ENCODE data around the gene PPHLN1.
A peak's percentile ranks its signal among the peaks of the same experiment; 100 is the strongest.
"Not testable (repeated sequence)": the region's sequence is repeated elsewhere in the genome, so short reads cannot be mapped to it uniquely, and the experiment has no call there.

Gene PPHLN1

DNA sequence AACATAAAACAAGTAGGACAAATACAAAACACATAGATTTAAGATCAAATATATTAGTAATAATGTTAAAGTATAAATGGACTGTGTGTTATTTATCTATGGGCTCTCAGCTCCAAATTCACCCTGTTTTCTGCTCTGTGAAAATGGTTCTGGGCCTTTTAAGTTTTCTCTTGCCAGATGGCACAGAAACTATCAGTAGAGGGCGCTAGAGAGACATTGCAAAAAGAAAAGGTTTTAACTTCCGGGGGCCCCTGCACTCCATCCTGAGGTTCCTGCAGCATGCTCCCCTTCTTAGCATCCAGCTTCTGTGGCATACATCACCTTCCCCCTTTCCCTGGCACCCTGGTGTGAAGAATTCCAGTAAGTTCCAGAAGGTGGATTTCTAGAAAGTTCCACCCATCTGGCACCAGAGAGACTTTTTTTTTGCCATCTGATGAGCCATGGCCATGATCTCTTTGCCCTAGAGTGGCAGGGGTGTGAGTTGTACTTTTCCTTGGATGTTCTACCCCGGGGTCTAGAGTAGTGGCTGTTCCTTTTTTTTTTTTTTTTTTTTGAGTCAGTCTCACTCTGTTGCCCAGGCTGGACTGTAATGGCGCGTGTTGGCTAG, 29.4 kb upstream of the PPHLN1 start:
- DNase-seq (ENCODE audit: low spot score in 2 of 2): peak in 1 of 2 experiments; percentile 22
- in situ Hi-C loops (cut with MboI; ENCODE audit: low sequenced_read_pairs): no loop called here
- H3K4me3 ChIP-seq: no peak overlapping the region
- no peaks in the 10 kb centered on the region for H3K4me1 ChIP-seq
- H3K36me3 ChIP-seq (replicated peaks): no peaks in the 10 kb centered on the region
- H3K9me3 ChIP-seq: no peaks in the 10 kb centered on the region
- H3K27me3 ChIP-seq (ENCODE audit: low read depth): no peaks in the 10 kb centered on the region

DNA sequence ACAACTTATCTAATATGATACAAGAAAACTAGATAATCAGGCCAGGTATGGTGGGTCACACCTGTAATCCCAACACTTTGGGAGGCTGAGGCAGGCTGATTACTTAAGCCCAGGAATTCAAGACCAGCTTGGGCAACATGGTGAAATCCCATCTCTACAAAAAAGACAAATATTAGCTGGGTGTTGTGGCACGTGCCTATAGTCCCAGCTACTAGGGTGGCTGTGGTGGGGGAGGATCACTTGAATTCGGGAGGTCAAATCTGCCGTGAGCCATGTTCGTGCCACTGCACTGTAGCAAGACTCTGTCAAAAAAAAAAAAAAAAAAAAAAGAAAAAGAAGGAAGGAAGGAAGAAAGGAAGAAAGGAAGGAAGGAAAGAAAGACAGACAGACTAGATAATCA, 27.1 kb upstream of the PPHLN1 start:
- H3K4me3 ChIP-seq: no peak overlapping the region
- H3K36me3 ChIP-seq (replicated peaks): no peaks in the 10 kb centered on the region
- in situ Hi-C loops (cut with MboI; ENCODE audit: low sequenced_read_pairs): no loop called here
- no peaks in the 10 kb centered on the region for H3K27me3 ChIP-seq (ENCODE audit: low read depth)
- no peaks in the 10 kb centered on the region for H3K9me3 ChIP-seq
- H3K4me1 ChIP-seq: no peaks in the 10 kb centered on the region
- no peak for DNase-seq (ENCODE audit: low spot score in 2 of 2)

DNA sequence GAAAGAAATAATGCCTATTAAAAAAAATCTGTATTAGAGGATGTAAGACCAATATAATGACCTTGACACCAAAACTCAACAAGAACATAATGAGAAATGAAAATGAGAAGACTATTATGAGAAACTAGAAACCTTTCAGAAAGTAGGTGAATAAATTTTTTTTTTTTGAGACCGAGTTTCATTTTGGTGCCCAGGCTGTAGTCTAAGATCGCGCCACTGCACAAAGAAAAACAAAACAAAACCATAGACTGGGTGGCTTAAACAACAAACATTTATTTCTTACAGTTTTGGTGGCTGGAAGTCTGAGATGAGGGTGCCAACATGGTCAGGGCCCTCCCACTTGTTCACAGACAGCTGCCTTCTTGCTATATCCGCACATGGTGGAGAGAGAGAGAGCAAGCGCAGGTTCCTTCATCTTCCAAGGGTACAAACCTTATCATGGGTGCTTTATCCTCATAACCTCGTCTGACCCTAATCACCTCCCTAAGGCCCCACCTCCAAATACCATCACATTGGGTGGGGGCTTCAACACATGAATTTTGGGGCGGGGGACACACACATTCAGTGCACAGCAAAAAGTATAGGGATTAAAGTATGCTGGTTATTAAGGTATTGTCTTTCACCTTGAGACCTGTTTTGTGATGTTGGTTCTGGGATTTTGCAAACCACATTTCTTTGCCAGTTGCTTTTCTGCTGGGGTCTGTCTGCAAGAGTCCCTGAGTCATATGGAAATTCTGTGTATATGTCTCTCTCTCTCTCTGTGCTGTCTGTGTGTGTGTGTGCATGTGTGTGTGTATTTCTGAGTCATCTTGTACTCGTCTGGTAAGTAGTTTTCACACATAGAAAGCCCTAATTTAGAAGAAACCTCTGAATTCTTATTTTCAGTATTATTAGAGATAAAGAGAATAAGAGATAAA, 26.3 kb upstream of the PPHLN1 start:
- in situ Hi-C loops (cut with MboI; ENCODE audit: low sequenced_read_pairs): no loop called here
- no peaks in the 10 kb centered on the region for H3K4me1 ChIP-seq
- H3K36me3 ChIP-seq (replicated peaks): no peaks in the 10 kb centered on the region
- H3K4me3 ChIP-seq: no peak overlapping the region
- H3K9me3 ChIP-seq: no peaks in the 10 kb centered on the region
- H3K27me3 ChIP-seq (ENCODE audit: low read depth): no peaks in the 10 kb centered on the region
- DNase-seq (ENCODE audit: low spot score in 2 of 2): no peak

DNA sequence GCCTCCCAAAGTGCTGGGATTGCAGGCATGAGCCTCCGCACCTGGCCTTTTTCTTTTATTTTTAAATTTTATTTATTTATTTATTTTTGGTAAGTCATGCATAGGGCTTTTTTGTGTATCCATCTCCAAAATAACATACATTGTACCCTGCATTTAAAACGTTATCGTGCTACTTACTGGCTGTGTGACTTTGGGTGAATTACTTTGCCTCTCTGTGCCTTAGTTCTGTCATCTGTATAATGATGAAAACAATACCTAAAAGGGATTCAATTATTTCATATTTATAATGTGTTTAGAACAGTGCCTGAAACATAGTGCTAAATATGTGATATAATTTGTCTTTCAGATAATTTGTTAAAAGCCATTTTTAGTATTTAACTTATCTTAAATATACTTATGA, 19.7 kb upstream of the PPHLN1 start:
- in situ Hi-C loops (cut with MboI; ENCODE audit: low sequenced_read_pairs): no loop called here
- Histone ChIP-seq H3K27me3 (ENCODE audit: low read depth) (no peaks in the 10 kb centered on the region), H3K4me1 (no peaks in the 10 kb centered on the region), H3K4me3 (no peak overlapping the region), H3K36me3 (replicated peaks) (no peaks in the 10 kb centered on the region), H3K9me3 (no peaks in the 10 kb centered on the region)
- no peak for DNase-seq (ENCODE audit: low spot score in 2 of 2)

DNA sequence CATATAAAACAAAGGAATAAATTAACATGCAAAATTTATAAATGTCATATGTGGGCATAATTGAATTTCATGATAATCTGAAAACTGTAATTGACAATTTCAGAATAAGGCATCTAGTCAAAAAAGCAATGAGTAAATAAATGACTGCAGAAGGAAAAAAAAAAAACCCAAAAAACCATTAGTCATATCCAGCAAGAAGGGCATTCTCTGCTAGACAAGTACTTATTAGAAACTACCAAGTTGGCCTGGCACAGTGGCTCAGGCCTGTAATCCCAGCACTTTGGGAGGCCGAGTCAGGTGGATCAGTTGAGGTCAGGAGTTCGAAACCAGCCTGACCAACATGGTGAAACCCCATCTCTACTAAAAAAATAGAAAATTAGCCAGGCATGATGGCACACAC, 17.6 kb upstream of the PPHLN1 start:
- Histone ChIP-seq H3K9me3 (no peaks in the 10 kb centered on the region), H3K36me3 (replicated peaks) (peaks cover 6% of the 10 kb centered on the region), H3K27me3 (ENCODE audit: low read depth) (no peaks in the 10 kb centered on the region), H3K4me1 (no peaks in the 10 kb centered on the region), H3K4me3 (no peak overlapping the region)
- no peak for DNase-seq (ENCODE audit: low spot score in 2 of 2)
- in situ Hi-C loops (cut with MboI; ENCODE audit: low sequenced_read_pairs): no loop called here

DNA sequence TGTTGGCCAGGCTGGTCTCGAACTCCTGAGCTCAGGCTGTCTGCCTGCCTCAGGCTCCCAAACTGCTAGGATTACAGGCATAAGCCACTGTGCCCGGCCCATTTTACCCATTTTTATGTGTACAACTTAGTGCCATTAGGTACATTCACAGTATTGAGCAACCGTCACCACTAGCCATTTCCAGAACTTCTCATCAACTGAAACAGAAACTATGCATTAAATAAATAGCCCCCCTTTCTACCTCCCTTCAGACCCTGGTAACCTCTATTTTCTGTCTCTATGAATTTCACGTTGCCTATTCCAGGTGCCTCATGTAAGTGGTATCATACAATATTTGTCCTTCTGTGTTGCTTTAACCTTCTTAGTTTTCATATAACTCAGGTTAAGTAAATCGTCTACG, 16.0 kb upstream of the PPHLN1 start:
- no peaks in the 10 kb centered on the region for H3K27me3 ChIP-seq (ENCODE audit: low read depth)
- in situ Hi-C loops (cut with MboI; ENCODE audit: low sequenced_read_pairs): no loop called here
- H3K4me1 ChIP-seq: peaks cover 5% of the 10 kb centered on the region
- DNase-seq (ENCODE audit: low spot score in 2 of 2): no peak
- peaks cover 11% of the 10 kb centered on the region for H3K36me3 ChIP-seq (replicated peaks)
- no peak overlapping the region for H3K4me3 ChIP-seq
- no peaks in the 10 kb centered on the region for H3K9me3 ChIP-seq

DNA sequence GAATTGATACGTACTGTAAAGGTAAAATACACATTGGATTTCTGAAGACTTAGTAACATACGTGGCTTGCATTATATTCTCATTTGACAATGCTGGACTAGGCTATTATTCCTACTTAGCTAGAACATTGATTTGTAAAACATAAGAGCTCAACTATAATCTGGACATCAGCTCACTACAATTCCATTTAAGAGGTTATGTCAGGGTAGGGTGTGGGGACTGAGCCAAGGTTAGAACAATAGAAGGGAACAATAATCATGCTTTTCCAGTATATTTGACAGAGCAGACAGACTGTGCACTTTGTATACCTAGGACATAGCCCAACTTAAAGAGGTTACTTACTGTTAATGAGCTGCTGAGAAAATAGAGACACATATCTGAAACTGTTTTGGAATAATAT, 10.9 kb upstream of the PPHLN1 start:
- peak; percentile 40 to 93 for DNase-seq (ENCODE audit: low spot score in 2 of 2)
- peaks cover 16% of the 10 kb centered on the region for H3K36me3 ChIP-seq (replicated peaks)
- H3K4me3 ChIP-seq: no peak overlapping the region
- no peaks in the 10 kb centered on the region for H3K27me3 ChIP-seq (ENCODE audit: low read depth)
- peaks cover 13% of the 10 kb centered on the region for H3K4me1 ChIP-seq
- no peaks in the 10 kb centered on the region for H3K9me3 ChIP-seq
- in situ Hi-C loops (cut with MboI; ENCODE audit: low sequenced_read_pairs): no loop called here

DNA sequence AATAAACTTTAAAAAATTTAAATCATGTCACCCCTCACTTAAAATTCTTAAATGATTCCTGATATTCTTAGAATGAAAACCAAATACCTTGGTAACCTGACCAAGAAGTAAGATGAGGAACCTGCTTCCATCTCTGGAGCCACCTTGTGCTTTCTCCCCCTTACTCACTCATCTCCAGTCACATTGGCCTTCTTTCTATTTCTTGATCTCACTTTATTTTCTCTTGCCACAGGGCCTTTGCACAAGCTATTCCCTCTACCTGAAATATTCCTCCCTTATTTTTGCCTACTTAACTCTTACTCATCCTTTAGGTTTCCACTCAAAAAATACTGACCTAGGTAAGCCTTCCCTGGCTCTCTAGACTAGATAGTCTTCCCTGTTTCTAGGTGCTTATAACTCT, 5.2 kb upstream of the PPHLN1 start:
- Histone ChIP-seq H3K27me3 (ENCODE audit: low read depth) (no peaks in the 10 kb centered on the region), H3K4me1 (peaks cover 12% of the 10 kb centered on the region), H3K36me3 (replicated peaks) (peaks cover 9% of the 10 kb centered on the region), H3K9me3 (no peaks in the 10 kb centered on the region), H3K4me3 (no peak overlapping the region)
- no peak for DNase-seq (ENCODE audit: low spot score in 2 of 2)
- in situ Hi-C loops (cut with MboI; ENCODE audit: low sequenced_read_pairs): no loop called here

DNA sequence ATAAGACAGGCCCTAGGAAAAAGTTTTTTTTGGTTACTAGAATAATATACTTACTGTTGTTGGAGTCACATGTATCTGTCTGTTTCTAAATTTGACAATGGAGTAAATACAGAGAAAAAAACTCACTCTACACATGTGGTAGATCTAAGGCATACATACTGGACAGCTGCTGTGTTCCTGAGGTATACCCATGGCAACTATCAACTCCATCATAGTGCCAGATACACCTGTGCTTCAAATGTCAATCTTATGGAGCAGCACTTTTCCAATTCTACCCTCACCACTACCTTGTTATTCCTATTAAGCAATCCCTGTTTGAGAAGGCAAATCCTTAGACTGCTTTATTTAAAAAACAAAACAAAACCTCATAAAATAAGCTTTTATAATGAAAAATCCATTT, 3.4 kb upstream of the PPHLN1 start:
- Histone ChIP-seq H3K27me3 (ENCODE audit: low read depth) (no peaks in the 10 kb centered on the region), H3K9me3 (no peaks in the 10 kb centered on the region), H3K4me3 (no peak overlapping the region), H3K36me3 (replicated peaks) (peaks cover 7% of the 10 kb centered on the region), H3K4me1 (peaks cover 16% of the 10 kb centered on the region)
- no peak for DNase-seq (ENCODE audit: low spot score in 2 of 2)
- in situ Hi-C loops (cut with MboI; ENCODE audit: low sequenced_read_pairs): no loop called here

DNA sequence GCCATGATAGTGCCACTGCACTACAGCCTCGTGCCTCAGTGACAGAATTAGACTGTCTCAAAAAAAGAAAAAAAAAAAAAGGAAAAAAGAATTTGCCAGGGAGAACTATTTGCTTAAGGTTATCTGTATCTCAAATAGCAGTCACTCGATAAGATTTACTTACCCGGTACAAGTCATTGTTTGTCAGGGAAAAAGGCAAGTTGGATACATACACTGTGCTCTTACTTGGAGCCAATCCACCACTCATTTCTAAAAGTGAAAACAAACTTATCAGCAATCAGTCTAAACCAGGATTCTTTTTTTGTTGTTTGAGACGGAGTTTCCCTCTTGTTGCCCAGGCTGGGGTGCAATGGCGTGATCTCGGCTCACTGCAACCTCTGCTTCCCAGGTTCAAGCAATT, 2.1 kb upstream of the PPHLN1 start:
- H3K36me3 ChIP-seq (replicated peaks): peaks cover 9% of the 10 kb centered on the region
- H3K27me3 ChIP-seq (ENCODE audit: low read depth): no peaks in the 10 kb centered on the region
- no peak overlapping the region for H3K4me3 ChIP-seq
- peaks cover 25% of the 10 kb centered on the region for H3K4me1 ChIP-seq
- H3K9me3 ChIP-seq: no peaks in the 10 kb centered on the region
- no peak for DNase-seq (ENCODE audit: low spot score in 2 of 2)
- in situ Hi-C loops (cut with MboI; ENCODE audit: low sequenced_read_pairs): no loop called here

DNA sequence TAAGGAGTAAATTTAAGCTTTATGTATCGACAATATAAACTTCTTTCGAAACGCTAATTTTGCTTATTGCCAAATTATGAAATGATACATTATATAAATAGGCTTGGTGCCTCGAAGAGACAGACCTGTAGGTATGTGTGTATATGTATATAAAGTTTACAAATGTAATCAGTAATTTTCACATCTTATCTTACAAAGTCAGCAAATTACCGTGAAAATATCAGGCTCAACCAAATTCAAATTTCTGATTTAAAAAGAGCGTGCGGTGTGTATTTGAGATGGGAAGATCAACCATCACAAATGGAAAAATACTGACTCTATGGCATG, 678 bp upstream of the PPHLN1 start:
- in situ Hi-C loops (cut with MboI; ENCODE audit: low sequenced_read_pairs): no loop called here
- peaks cover 9% of the 10 kb centered on the region for H3K36me3 ChIP-seq (replicated peaks)

DNA sequence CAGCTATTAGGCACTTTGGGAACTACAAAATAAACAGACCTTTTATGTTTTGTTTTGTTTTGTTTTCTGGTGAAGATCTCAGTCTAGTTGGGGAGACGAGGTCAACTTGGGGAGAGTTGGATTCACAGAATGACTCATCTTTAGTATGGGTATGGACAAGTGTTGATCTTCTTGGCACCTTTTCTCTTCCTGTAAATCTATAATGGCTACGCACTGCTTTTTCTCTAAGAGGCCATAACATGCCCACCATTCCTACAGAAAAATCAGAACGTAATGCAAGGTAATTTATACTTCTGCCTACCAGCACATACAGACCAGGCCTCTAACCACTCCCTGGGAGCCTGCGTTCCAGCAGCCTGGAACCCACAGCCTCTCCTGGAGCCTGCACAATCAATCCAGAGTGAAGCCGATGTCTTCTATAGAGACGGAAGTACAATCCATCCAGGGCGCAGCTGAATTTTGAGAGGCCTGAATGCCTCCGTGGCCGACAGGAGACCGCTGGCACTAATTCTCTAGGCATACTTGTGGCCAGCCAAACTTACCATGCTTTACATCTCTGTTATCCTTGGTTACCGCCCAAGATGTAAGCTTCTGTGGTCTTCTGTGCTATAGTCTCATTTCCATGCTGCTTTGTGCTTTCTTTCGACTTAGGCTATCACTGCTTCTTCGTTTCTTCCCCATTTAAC, 717 bp downstream of the PPHLN1 start:
- Histone ChIP-seq H3K4me1 (peaks cover 33% of the 10 kb centered on the region), H3K4me3 (peak overlapping the region; percentile 89), H3K27me3 (ENCODE audit: low read depth) (no peaks in the 10 kb centered on the region), H3K9me3 (no peaks in the 10 kb centered on the region), H3K36me3 (replicated peaks) (peaks cover 9% of the 10 kb centered on the region)
- in situ Hi-C loops (cut with MboI; ENCODE audit: low sequenced_read_pairs): no loop called here
- peak in 1 of 2 experiments; percentile 25 for DNase-seq (ENCODE audit: low spot score in 2 of 2)

More for the DNA sequence above, 678 bp upstream of the PPHLN1 start:
- Histone ChIP-seq H3K9me3 (no peaks in the 10 kb centered on the region), H3K27me3 (ENCODE audit: low read depth) (no peaks in the 10 kb centered on the region), H3K4me1 (peaks cover 25% of the 10 kb centered on the region), H3K4me3 (peak overlapping the region; percentile 89)
- no peak for DNase-seq (ENCODE audit: low spot score in 2 of 2)

DNA sequence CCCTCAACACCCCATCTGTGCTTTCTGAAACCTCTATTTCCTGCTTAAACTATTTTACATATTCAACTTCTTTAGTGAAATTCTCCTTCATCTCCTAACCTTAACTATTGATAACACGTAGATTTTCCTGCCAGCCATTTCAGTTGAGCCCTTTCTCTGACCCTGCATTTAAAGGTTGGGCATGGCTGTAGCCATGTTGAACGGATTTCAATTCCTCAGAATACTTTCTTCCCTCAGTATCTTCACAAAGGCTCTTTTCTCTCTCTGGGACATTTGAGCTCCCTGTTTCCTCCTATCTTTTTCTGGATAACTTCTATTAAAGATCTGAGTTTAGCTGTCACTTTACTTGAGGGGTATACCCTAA, 1.2 kb downstream of the PPHLN1 start:
- in situ Hi-C loops (cut with MboI; ENCODE audit: low sequenced_read_pairs): no loop called here
- H3K9me3 ChIP-seq: no peaks in the 10 kb centered on the region
- no peak for DNase-seq (ENCODE audit: low spot score in 2 of 2)
- H3K36me3 ChIP-seq (replicated peaks): peaks cover 9% of the 10 kb centered on the region
- no peaks in the 10 kb centered on the region for H3K27me3 ChIP-seq (ENCODE audit: low read depth)
- peak overlapping the region; percentile 89 for H3K4me3 ChIP-seq
- peaks cover 38% of the 10 kb centered on the region for H3K4me1 ChIP-seq

DNA sequence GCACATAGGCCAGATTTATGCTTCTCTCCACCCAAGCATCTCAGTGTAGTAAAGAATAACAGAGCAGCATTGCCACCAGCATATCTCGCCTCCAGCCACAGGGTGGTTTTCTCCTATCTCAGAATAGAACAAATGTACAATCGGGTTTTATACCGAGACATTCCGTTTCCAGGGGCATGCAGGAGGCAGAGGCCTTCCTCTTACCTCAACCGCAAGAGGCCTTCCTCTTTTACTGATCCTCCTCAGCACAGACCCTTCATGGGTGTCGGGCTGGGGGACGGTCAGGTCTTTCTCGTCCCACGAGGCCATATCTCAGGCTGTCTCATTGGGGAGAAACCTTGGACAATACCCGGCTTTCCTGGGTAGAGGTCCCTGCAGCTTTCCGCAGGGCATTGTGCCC, 4.1 kb downstream of the PPHLN1 start:
- not testable (repeated sequence) for H3K27me3 ChIP-seq (ENCODE audit: low read depth); H3K4me3 ChIP-seq; H3K36me3 ChIP-seq (replicated peaks); H3K9me3 ChIP-seq; DNase-seq (ENCODE audit: low spot score in 2 of 2)
- in situ Hi-C loops (cut with MboI; ENCODE audit: low sequenced_read_pairs): loop anchor here (10.0 kb wide), 1 partner anchor 195 kb away; no protein-coding TSS in a partner anchor
- H3K4me1 ChIP-seq: peaks cover 57% of the 10 kb centered on the region
